NT2/D1 (cell line): Measurements from ENCODE around the gene CDCA8.

Experiments
- YY1 ChIP-seq: IDR thresholded peaks from 2 replicates; pipeline ENCODE4 v1.6.1; 2011; ENCODE audit not compliant: insufficient read length, insufficient read depth
- ZNF274 ChIP-seq: IDR thresholded peaks from 2 replicates; pipeline ENCODE4 v1.6.1; 2011; ENCODE audit warnings: mild to moderate bottlenecking, low read depth, low read length

- no peak for TF ChIP-seq YY1
- no peak for TF ChIP-seq ZNF274
Measured at GRCh38 chr1:37671261-37671660, 21.1 kb upstream of the CDCA8 start.
